GM18520 (cell line): ENCODE results near the gene NXPH4.

Experiments used
- ATAC-seq: cut with Tn5 transposase; IDR thresholded peaks from one replicate; pipeline ENCODE4 v1.9.1; 2021; ENCODE audit not compliant: unreplicated experiment

NXPH4 gene

DNA sequence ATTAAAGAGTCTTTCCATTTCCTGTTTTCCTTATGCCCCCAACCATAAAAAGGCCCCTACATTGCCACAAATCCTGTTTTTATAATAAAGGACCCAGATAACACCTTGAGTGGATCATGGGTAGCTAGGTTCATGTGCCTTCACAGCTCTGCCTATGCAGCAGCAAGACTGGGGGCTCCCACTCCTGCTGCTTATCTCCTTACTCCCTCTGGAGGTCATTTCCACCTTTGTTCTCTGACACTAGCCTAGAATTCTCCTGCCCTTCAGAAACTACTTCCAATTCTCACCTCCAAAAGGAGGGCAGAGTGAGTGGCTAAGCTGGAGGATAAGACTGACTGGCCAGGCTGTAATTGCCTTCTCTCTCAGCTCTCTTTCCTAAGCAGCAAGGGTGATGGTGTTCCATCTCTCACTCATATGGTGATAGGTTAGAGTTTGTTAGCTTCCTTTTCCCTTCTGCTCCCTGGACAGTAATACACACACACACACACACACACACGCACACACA lies 54.4 kb downstream of the NXPH4 start:
- ATAC-seq = no peak

DNA sequence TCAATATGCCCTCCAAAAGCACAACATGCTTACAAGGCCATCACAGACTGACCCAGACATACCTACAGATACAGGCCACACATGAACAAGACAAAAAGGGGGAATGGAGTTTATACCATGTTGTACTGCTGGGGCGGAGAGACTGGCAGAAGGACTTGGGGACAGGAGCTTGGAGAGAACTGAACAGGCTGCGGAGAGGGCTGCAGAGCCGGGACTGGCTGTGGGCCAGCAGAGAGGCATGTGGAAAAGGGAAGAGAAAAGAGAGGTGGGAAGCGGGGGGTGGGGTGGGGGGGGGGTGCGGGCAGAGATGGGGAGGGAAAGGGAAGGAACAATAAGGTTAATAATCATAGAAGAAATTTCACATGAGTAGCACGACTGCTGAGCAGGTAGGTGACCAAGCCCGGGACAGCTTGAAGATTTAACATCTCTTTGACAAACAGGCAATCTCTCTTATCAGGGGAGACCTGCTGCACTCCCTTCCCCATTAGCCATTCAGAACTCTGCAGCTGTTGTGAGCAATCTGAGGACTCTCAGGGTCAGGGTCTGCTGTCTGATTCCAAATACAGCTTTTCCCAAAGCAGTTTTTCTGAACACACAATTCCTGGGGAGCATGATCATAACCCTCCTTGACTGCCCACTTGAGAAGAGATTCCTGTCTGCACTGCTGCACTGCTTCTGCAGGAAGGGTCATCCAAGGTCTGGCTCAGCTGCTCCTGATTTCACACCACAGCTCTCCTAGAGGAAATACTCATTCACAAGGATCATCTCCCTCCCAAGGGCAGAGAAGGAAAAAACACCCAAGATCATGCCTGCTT lies 56.0 kb downstream of the NXPH4 start:
- ATAC-seq = no peak

DNA sequence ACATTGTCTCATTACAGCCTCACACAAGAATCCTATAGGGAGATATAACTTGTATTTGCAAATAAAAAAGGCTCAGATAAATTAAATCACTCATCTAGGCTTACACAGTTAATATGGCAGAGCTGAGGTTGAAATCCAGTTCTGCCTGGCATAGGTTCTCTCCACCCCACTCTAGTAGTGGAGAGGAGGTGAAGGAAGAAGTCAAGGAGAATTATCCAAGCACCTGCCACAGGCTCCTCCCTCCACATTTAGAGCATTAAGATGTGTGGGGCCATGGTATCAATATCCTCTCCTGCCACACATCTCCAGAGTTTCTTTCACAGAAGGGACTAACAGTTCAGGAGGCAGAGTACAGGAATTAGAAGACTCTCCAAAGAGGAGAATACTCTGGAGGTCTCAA lies 56.9 kb downstream of the NXPH4 start:
- no peak for ATAC-seq
